HCEC 1CT (cell line): ENCODE data around the gene ZNF496.

Source experiments
- DNase-seq: peaks from one replicate; pipeline ENCODE4 v3.0.0-alpha.2; 2017

ZNF496 gene

GRCh38 chr1:247326411-247327130, 5.1 kb downstream of the ZNF496 start:
- no peak for DNase-seq

- DNase-seq = no peak
These were observed 6.7 kb downstream of the ZNF496 start for GRCh38 chr1:247324923-247325322.

GRCh38 chr1:247324204-247324787, 7.4 kb downstream of the ZNF496 start:
- DNase-seq = no peak

GRCh38 chr1:247322849-247323586, 8.6 kb downstream of the ZNF496 start:
- no peak for DNase-seq

GRCh38 chr1:247322442-247322841, 9.2 kb downstream of the ZNF496 start:
- no peak for DNase-seq

- DNase-seq = no peak
These were observed 14.0 kb downstream of the ZNF496 start for GRCh38 chr1:247317702-247318101.

- DNase-seq = no peak
These were observed 15.0 kb downstream of the ZNF496 start for GRCh38 chr1:247316590-247317197.

- DNase-seq = no peak
These were observed 27.6 kb downstream of the ZNF496 start for GRCh38 chr1:247304031-247304430.

- DNase-seq = no peak
These were observed 28.5 kb downstream of the ZNF496 start for GRCh38 chr1:247303216-247303615.

- DNase-seq = no peak
These were observed 30.5 kb downstream of the ZNF496 start for GRCh38 chr1:247301176-247301540.

- no peak for DNase-seq
These were observed 31.0 kb downstream of the ZNF496 start for GRCh38 chr1:247300491-247301175.

GRCh38 chr1:247299723-247300381, 31.8 kb downstream of the ZNF496 start:
- no peak for DNase-seq

GRCh38 chr1:247298701-247299100, 33.0 kb downstream of the ZNF496 start:
- DNase-seq = no peak

GRCh38 chr1:247298124-247298481, 33.6 kb downstream of the ZNF496 start:
- DNase-seq = no peak

GRCh38 chr1:247297263-247298123, 34.2 kb downstream of the ZNF496 start:
- no peak for DNase-seq

GRCh38 chr1:247296599-247297180, 35.0 kb downstream of the ZNF496 start:
- DNase-seq = no peak

GRCh38 chr1:247295746-247296145, 35.9 kb downstream of the ZNF496 start:
- no peak for DNase-seq

GRCh38 chr1:247295274-247295684, 36.4 kb downstream of the ZNF496 start:
- DNase-seq = no peak

- DNase-seq = peak; percentile 88
These were observed 37.4 kb downstream of the ZNF496 start for GRCh38 chr1:247294282-247294681.

- peak; percentile 14 for DNase-seq
These were observed 38.6 kb downstream of the ZNF496 start for GRCh38 chr1:247293047-247293446.
